Measurements from ENCODE around the gene PSMG3.
"Not testable (repeated sequence)": the region's sequence is repeated elsewhere in the genome, so short reads cannot be mapped to it uniquely, and the experiment has no call there.

Gene PSMG3

DNA sequence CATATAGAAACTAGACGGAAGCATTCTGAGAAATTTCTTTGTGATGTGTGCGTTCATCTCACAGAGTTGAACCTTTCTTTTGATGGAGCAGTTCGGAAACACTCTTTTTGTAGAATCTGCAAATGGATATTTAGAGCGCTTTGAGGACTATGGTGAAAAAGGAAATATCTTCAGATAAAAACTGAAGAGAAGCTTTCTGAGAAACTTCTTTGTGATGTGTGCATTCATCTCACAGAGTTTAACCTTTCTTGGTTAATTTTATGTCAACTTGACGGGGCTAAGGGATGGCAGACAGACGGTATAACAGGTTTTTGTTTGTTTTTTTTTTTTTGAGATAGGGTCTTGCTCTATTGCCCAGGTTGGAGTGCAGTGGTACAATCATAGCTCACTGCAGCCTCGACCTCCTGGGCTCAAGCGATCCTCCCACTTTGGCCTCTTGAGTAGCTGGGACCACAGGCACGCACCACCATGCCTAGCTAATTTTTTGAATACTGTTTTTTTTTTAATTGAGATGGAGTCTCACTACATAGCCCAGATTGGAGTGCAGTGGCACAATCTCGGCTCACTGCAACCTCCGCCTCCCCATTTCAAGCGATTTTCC, 50.4 kb downstream of the PSMG3 start:
- H3K4me3 ChIP-seq (ENCODE audit: low read depth, low read length); H3K9me3 ChIP-seq (ENCODE audit: control insufficient read depth, insufficient read depth, low read depth, low read length); H3K36me3 ChIP-seq (ENCODE audit: control insufficient read depth in 2 of 2, insufficient read depth in 1 of 2, low read length in 2 of 2); H3K27ac ChIP-seq (ENCODE audit: extremely low read depth, low read depth, low read length); H3K4me1 ChIP-seq (ENCODE audit: control insufficient read depth, insufficient read depth, low read length): not testable (repeated sequence)
- TF ChIP-seq SETDB1 (IDR thresholded peaks at IDR 0.05; ENCODE audit: insufficient read length, low read length) (peak; percentile 91), TRIM28 (IDR thresholded peaks at IDR 0.05; ENCODE audit: borderline replicate concordance, low read length) (0 out of 2 replicates have a peak, but pooled peaks have one; percentile 20), ZNF121 (tag by site-specific recombination; IDR thresholded peaks at IDR 0.05) (peak; percentile 56; the same call in 1 of the 2 replicates), ZNF791 (tag by site-specific recombination; IDR thresholded peaks at IDR 0.05) (peak; percentile 98)
- POLR2A ChIA-PET = interaction anchor here (2.0 kb wide), 1 partner anchor 15 kb away, joined by 5 read pairs; no protein-coding TSS in a partner anchor
- CTCF ChIA-PET = interaction anchor here (1.0 to 1.9 kb wide), 2 partner anchors 15 to 16 kb away, joined by 3 to 11 read pairs; partner anchors contain the start of gene INTS1

Data from HEK293 (cell line).